Measurements from ENCODE around the gene NSUN7.

NSUN7 gene

DNA sequence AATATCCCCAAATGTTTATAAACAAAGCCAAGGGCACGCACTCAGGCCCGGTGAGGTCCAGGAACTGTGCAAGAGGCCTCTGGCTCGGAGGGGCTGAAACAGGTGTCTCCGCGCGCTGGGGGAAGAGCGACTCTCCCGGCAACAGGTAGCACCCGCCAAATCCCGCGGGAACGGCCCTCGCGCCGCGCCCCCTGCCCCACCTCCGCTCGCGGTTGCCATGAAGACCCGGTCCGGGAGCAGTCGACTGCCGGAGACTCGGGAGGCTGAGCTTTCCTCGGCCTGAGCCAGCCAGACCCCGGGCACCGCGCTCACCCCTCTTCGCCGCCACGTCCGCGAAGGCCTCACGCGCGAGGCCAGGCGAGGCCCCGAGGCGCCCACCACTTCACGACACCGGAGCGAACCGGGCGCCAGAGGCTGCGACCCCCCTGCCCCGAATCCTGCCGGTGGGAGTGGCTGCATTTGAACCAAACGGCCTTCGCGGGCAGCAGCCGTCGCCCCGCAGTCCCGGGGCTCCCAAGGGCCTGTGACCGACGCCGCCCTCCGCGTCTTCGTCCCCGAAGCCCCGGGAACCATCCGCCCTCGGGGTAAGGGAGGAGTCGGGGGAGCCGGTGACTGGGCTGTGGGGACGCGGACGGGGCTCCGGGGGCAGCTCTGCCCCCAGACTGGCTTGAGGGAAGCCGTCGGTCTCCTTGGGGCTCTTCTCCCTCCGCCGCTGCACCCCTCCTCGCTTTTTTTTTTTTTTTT, at the start of gene NSUN7:
Gene NSUN7 (plus strand): TSS at position 239 of the 744 bp plus-strand sequence. CDS start 739 bp downstream, outside the sequence.
- H3K27ac ChIP-seq (ENCODE audit: low read length), result no peak within 1 kb of the TSS

DNA sequence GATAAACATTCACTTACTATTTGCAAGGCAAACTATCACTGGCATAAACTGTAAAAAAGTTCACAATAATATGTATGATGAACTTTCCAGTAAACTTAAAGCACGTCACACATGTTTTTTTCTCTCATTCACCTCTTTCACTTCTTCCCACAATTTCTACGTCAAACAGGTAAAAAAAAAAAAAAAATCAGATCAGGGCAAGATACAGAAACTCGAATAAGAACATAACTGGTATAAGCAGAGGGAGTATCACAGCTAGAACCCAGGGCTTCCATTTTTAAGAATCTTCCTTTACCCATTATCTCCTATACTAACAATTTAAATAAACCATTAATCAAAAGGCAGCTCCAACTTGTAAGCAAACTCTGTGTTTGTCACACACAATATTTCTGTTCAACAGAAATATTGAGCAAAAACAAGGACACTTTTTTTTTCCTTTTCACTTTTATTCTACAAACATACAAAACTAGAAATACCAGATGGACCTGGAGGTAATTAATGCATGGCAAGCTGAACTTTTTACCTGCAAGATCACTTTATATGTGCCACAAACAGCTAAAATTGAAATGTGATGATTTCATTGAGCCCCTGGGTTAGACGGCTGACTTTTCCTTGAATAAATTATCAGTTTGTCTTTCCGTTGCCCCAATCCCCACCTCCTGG, 47.5 kb upstream of the NSUN7 start:
- no peak overlapping the region for H3K4me2 ChIP-seq (ENCODE audit: low read length)
- no peaks in the 10 kb centered on the region for H3K27me3 ChIP-seq (ENCODE audit: low read depth, low read length)
- TF ChIP-seq, protein P1, sequence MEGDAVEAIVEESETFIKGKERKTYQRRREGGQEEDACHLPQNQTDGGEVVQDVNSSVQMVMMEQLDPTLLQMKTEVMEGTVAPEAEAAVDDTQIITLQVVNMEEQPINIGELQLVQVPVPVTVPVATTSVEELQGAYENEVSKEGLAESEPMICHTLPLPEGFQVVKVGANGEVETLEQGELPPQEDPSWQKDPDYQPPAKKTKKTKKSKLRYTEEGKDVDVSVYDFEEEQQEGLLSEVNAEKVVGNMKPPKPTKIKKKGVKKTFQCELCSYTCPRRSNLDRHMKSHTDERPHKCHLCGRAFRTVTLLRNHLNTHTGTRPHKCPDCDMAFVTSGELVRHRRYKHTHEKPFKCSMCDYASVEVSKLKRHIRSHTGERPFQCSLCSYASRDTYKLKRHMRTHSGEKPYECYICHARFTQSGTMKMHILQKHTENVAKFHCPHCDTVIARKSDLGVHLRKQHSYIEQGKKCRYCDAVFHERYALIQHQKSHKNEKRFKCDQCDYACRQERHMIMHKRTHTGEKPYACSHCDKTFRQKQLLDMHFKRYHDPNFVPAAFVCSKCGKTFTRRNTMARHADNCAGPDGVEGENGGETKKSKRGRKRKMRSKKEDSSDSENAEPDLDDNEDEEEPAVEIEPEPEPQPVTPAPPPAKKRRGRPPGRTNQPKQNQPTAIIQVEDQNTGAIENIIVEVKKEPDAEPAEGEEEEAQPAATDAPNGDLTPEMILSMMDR (IDR thresholded peaks at IDR 0.05; ENCODE audit: low read depth, low read length), result no peak
- TF ChIP-seq EZH2phosphoT487 (IDR thresholded peaks at IDR 0.05; ENCODE audit: low read depth), result no peak
- H3K9me3 ChIP-seq (ENCODE audit: insufficient read depth, low read length), result no peaks in the 10 kb centered on the region
- no peaks in the 10 kb centered on the region for H3K36me3 ChIP-seq (replicated peaks; ENCODE audit: low read depth, low read length)
- no peak overlapping the region for H3K9ac ChIP-seq (ENCODE audit: low read length)
- H4K20me1 ChIP-seq (ENCODE audit: insufficient read depth, low read length), result no peaks in the 10 kb centered on the region
- no peak overlapping the region for H3K27ac ChIP-seq (ENCODE audit: low read length)
- H3K4me3 ChIP-seq (ENCODE audit: low read length), result no peak overlapping the region
- H3K79me2 ChIP-seq (ENCODE audit: low read length), result no peaks in the 10 kb centered on the region
- H2AFZ ChIP-seq (ENCODE audit: low read depth, low read length), result no peak overlapping the region
- no peaks in the 10 kb centered on the region for H3K4me1 ChIP-seq (ENCODE audit: low read length)

More for the DNA sequence above, at the start of gene NSUN7:
- Histone ChIP-seq H4K20me1 (ENCODE audit: insufficient read depth, low read length) (no peaks in the 10 kb centered on the region), H3K9me3 (ENCODE audit: insufficient read depth, low read length) (no peaks in the 10 kb centered on the region), H3K36me3 (replicated peaks; ENCODE audit: low read depth, low read length) (no peaks in the 10 kb centered on the region), H3K79me2 (ENCODE audit: low read length) (no peaks in the 10 kb centered on the region), H3K4me2 (ENCODE audit: low read length) (no peak within 1 kb of the TSS), H3K4me1 (ENCODE audit: low read length) (no peaks in the 10 kb centered on the region), H3K4me3 (ENCODE audit: low read length) (no peak within 1 kb of the TSS), H3K27me3 (ENCODE audit: low read depth, low read length) (no peaks in the 10 kb centered on the region), H3K9ac (ENCODE audit: low read length) (no peak within 1 kb of the TSS), H2AFZ (ENCODE audit: low read depth, low read length) (no peak within 1 kb of the TSS)
- TF ChIP-seq, protein P1 (IDR thresholded peaks at IDR 0.05; ENCODE audit: low read depth, low read length), result no peak
- no peak for TF ChIP-seq EZH2phosphoT487 (IDR thresholded peaks at IDR 0.05; ENCODE audit: low read depth)

DNA sequence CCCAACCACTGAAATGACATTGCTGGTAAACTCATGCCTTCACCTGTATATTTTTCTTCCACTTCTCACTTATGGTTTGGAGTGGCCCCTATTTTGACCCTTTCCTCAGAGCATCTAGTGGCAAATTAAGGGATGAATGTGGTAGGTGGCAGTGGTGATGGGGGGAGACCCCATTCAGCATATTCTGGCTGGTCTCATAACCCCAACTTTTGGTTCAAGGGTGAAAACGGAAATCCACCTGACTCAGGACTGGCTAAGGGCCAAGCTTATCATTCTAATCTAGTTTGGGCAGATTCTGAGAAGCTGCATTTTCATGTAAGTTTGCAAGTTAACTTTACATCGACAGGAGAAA, 47.0 kb upstream of the NSUN7 start:
- H3K36me3 ChIP-seq (replicated peaks; ENCODE audit: low read depth, low read length), result no peaks in the 10 kb centered on the region
- no peaks in the 10 kb centered on the region for H3K9me3 ChIP-seq (ENCODE audit: insufficient read depth, low read length)
- no peak overlapping the region for H3K9ac ChIP-seq (ENCODE audit: low read length)
- no peak overlapping the region for H2AFZ ChIP-seq (ENCODE audit: low read depth, low read length)
- H3K27me3 ChIP-seq (ENCODE audit: low read depth, low read length), result peaks cover under 1% of the 10 kb centered on the region; the same call in 1 of the 2 replicates
- TF ChIP-seq EZH2phosphoT487 (IDR thresholded peaks at IDR 0.05; ENCODE audit: low read depth), result no peak
- TF ChIP-seq, protein P1 (IDR thresholded peaks at IDR 0.05; ENCODE audit: low read depth, low read length), result no peak
- H3K4me2 ChIP-seq (ENCODE audit: low read length), result no peak overlapping the region
- no peaks in the 10 kb centered on the region for H3K4me1 ChIP-seq (ENCODE audit: low read length)
- no peak overlapping the region for H3K4me3 ChIP-seq (ENCODE audit: low read length)
- H3K27ac ChIP-seq (ENCODE audit: low read length), result no peak overlapping the region
- no peaks in the 10 kb centered on the region for H4K20me1 ChIP-seq (ENCODE audit: insufficient read depth, low read length)
- H3K79me2 ChIP-seq (ENCODE audit: low read length), result no peaks in the 10 kb centered on the region

- H3K4me2 ChIP-seq (ENCODE audit: low read length), result no peak overlapping the region
- no peaks in the 10 kb centered on the region for H3K4me1 ChIP-seq (ENCODE audit: low read length)
- no peaks in the 10 kb centered on the region for H3K9me3 ChIP-seq (ENCODE audit: insufficient read depth, low read length)
Measured at GRCh38 chr4:40704073-40704472, 45.7 kb upstream of the NSUN7 start.

More at GRCh38 chr4:40704073-40704472, 45.7 kb upstream of the NSUN7 start:
- TF ChIP-seq, protein P1 (IDR thresholded peaks at IDR 0.05; ENCODE audit: low read depth, low read length), result no peak
- TF ChIP-seq EZH2phosphoT487 (IDR thresholded peaks at IDR 0.05; ENCODE audit: low read depth), result no peak
- Histone ChIP-seq H3K27me3 (ENCODE audit: low read depth, low read length) (peaks cover 4% of the 10 kb centered on the region; the same call in 1 of the 2 replicates), H4K20me1 (ENCODE audit: insufficient read depth, low read length) (no peaks in the 10 kb centered on the region), H3K4me3 (ENCODE audit: low read length) (no peak overlapping the region), H3K79me2 (ENCODE audit: low read length) (no peaks in the 10 kb centered on the region), H3K36me3 (replicated peaks; ENCODE audit: low read depth, low read length) (no peaks in the 10 kb centered on the region), H2AFZ (ENCODE audit: low read depth, low read length) (no peak overlapping the region), H3K9ac (ENCODE audit: low read length) (no peak overlapping the region), H3K27ac (ENCODE audit: low read length) (no peak overlapping the region)

Data from OCI-LY3 (cell line).